H1 (cell line): ENCODE measurements around the gene DDI2. TPM values are rescaled to one million over a fixed set of nuclear protein-coding genes. Genes with fewer than 3 reads are reported as not detected.

Experiments used
- CTCF ChIA-PET: fragments of 300-600 bp; sonication (Branson Sonifier 250); formaldehyde crosslinking; loops from one replicate; lab custom pipeline; 2021; ENCODE audit not compliant: partially characterized antibody; lab: Charles Lee
- POLR2A ChIA-PET: fragments of 300-600 bp; sonication (Branson Sonifier 250); formaldehyde crosslinking; loops from one replicate; lab custom pipeline; 2021; ENCODE audit warnings: inconsistent platforms; ENCODE audit not compliant: partially characterized antibody; lab: Charles Lee
- DNase-seq, 2 experiments: peaks; one replicate each; pipeline versions ENCODE4 v3.0.0 to v3.0.0-alpha.2; 2010 to 2022; ENCODE audit warnings: low spot score in 2 of 2, low read depth in 1 of 2, mixed read lengths in 1 of 2
- FAIRE-seq: peaks from 2 replicates; lab custom pipeline; 2011; peaks lifted over from hg19 to GRCh38; lab: Jason Lieb, UNC
- H2AFZ ChIP-seq: 2 replicates; pipeline ENCODE4 v1.8.1; 2012; ENCODE audit warnings: low read length, inconsistent platforms
- H2AK5ac ChIP-seq: 2 replicates; pipeline ENCODE4 v1.6.1; 2013; ENCODE audit warnings: low read depth, low read length
- H2BK120ac ChIP-seq: replicated peaks from 2 replicates; pipeline ENCODE3; 2013; ENCODE audit warnings: low read depth, low read length, inconsistent platforms
- H2BK12ac ChIP-seq: 2 replicates; pipeline ENCODE4 v1.6.1; 2013; ENCODE audit warnings: low read depth, low read length
- H2BK15ac ChIP-seq: 2 replicates; pipeline ENCODE4 v1.6.1; 2013; ENCODE audit warnings: low read length
- H2BK20ac ChIP-seq: 2 replicates; pipeline ENCODE4 v1.6.1; 2013; ENCODE audit warnings: low read length
- H2BK5ac ChIP-seq: 2 replicates; pipeline ENCODE4 v1.6.1; 2013; ENCODE audit warnings: low read depth, low read length
- H3K14ac ChIP-seq: 2 replicates; pipeline ENCODE4 v1.6.1; 2013; ENCODE audit warnings: inconsistent platforms; ENCODE audit not compliant: insufficient read length
- H3K18ac ChIP-seq: 2 replicates; pipeline ENCODE4 v1.6.1; 2013; ENCODE audit warnings: low read length; ENCODE audit errors: extremely low read depth
- H3K23ac ChIP-seq: 2 replicates; pipeline ENCODE4 v1.6.1; 2013; ENCODE audit warnings: inconsistent platforms; ENCODE audit not compliant: insufficient read length
- H3K23me2 ChIP-seq: 2 replicates; pipeline ENCODE4 v1.6.1; 2013; ENCODE audit warnings: low read depth, low read length
- H3K27ac ChIP-seq: 2 replicates; pipeline ENCODE4 v1.6.1; 2011; ENCODE audit warnings: low read depth, low read length, inconsistent platforms
- H3K27me3 ChIP-seq, 4 experiments: replicated peaks in 1 of 4; 1 replicate in 1 of 4; 2 replicates in 3 of 4; pipeline versions ENCODE4 v1.6.1 to v1.8.1; 2011 to 2013; ENCODE audit warnings: low read length in 3 of 4, mild to moderate bottlenecking in 3 of 4, inconsistent platforms in 2 of 4, mixed read lengths in 2 of 4, moderate library complexity in 1 of 4; ENCODE audit not compliant: control insufficient read depth in 3 of 4, insufficient read depth in 3 of 4; ENCODE audit errors: extremely low read depth in 1 of 4
- H3K36me3 ChIP-seq, 4 experiments: 2 replicates each; pipeline versions ENCODE4 v1.6.1 to v1.8.1; 2011 to 2013; ENCODE audit warnings: mild to moderate bottlenecking in 4 of 4, low read length in 3 of 4, moderate library complexity in 2 of 4, control low read depth in 1 of 4, inconsistent platforms in 1 of 4; ENCODE audit not compliant: insufficient read depth in 4 of 4, control insufficient read depth in 2 of 4
- H3K4ac ChIP-seq: replicated peaks from 2 replicates; pipeline ENCODE3; 2013; ENCODE audit warnings: low read length, low read depth, mixed read lengths, inconsistent platforms; ENCODE audit not compliant: insufficient read length
- H3K4me1 ChIP-seq, 4 experiments: replicated peaks in 1 of 4; 1 replicate in 1 of 4; 2 replicates in 3 of 4; pipeline versions ENCODE4 v1.6.1 to v1.8.1; 2011 to 2013; ENCODE audit warnings: low read length in 3 of 4, inconsistent platforms in 2 of 4, mixed read lengths in 1 of 4; ENCODE audit not compliant: insufficient read depth in 4 of 4, control insufficient read depth in 3 of 4
- H3K4me2 ChIP-seq, 2 experiments: 2 replicates each; pipeline versions ENCODE4 v1.6.1 to v1.8.1; 2011 to 2013; ENCODE audit warnings: low read depth in 2 of 2, low read length in 2 of 2, control low read depth in 1 of 2, inconsistent platforms in 1 of 2, mild to moderate bottlenecking in 1 of 2; ENCODE audit not compliant: insufficient read depth in 1 of 2
- H3K4me3 ChIP-seq, 4 experiments: fragments of 200-600, 300-600 bp in 1 of 4; sonication (generic), shearing (Covaris generic), sonication (Bioruptor Twin) in 1 of 4; 2 replicates each; pipeline versions ENCODE4 v1.5.1 to v1.8.1; 2011 to 2016; ENCODE audit warnings: low read length in 4 of 4, low read depth in 3 of 4, control low read depth in 2 of 4, inconsistent platforms in 2 of 4, mild to moderate bottlenecking in 2 of 4, mixed read lengths in 1 of 4, moderate library complexity in 1 of 4; ENCODE audit not compliant: insufficient read depth in 2 of 4; ENCODE audit errors: extremely low read depth in 1 of 4
- H3K56ac ChIP-seq: replicated peaks from 2 replicates; pipeline ENCODE3; 2013; ENCODE audit warnings: low read depth, mild to moderate bottlenecking, mixed read lengths, low read length, inconsistent platforms; ENCODE audit not compliant: insufficient read length
- H3K79me1 ChIP-seq: 2 replicates; pipeline ENCODE4 v1.6.1; 2013; ENCODE audit warnings: low read depth, low read length, control low read depth
- H3K79me2 ChIP-seq, 2 experiments: 2 replicates each; pipeline versions ENCODE4 v1.6.1 to v1.8.1; 2012 to 2013; ENCODE audit warnings: low read length in 2 of 2, mild to moderate bottlenecking in 2 of 2, inconsistent platforms in 1 of 2; ENCODE audit not compliant: insufficient read depth in 2 of 2, control insufficient read depth in 1 of 2
- H3K9ac ChIP-seq, 4 experiments: replicated peaks in 1 of 4; 1 replicate in 1 of 4; 2 replicates in 3 of 4; pipeline versions ENCODE4 v1.6.1 to v1.8.1; 2011 to 2013; ENCODE audit warnings: low read depth in 3 of 4, low read length in 3 of 4, control low read depth in 2 of 4, mild to moderate bottlenecking in 2 of 4, moderate library complexity in 2 of 4, inconsistent platforms in 1 of 4; ENCODE audit errors: extremely low read depth in 1 of 4
- H3K9me3 ChIP-seq, 2 experiments: 2 replicates each; pipeline versions ENCODE4 v1.6.1 to v1.8.1; 2012 to 2013; ENCODE audit warnings: mild to moderate bottlenecking in 2 of 2, moderate library complexity in 2 of 2, control low read depth in 1 of 2, inconsistent platforms in 1 of 2, low read depth in 1 of 2, low read length in 1 of 2, mixed read lengths in 1 of 2; ENCODE audit not compliant: insufficient read depth in 2 of 2
- H4K20me1 ChIP-seq, 2 experiments: replicated peaks in 1 of 2; 2 replicates each; pipeline versions ENCODE3 to v1.8.1; 2011 to 2013; ENCODE audit warnings: inconsistent platforms in 2 of 2, low read length in 2 of 2, mild to moderate bottlenecking in 1 of 2; ENCODE audit not compliant: insufficient read depth in 2 of 2, control insufficient read depth in 1 of 2
- H4K5ac ChIP-seq: 2 replicates; pipeline ENCODE4 v1.6.1; 2013; ENCODE audit warnings: low read length, low read depth, mixed read lengths, inconsistent platforms; ENCODE audit not compliant: insufficient read length
- H4K8ac ChIP-seq: 2 replicates; pipeline ENCODE4 v1.8.0; 2013; ENCODE audit warnings: mild to moderate bottlenecking, moderate library complexity, low read length, inconsistent platforms; ENCODE audit not compliant: insufficient read depth; ENCODE audit errors: extremely low read depth
- H4K91ac ChIP-seq: replicated peaks from 2 replicates; pipeline ENCODE3; 2013; ENCODE audit warnings: low read length, mixed read lengths, inconsistent platforms; ENCODE audit not compliant: insufficient read length
- HDAC2 ChIP-seq, 2 experiments: fragments of 300-600 bp in 1 of 2; sonication (generic) in 1 of 2; IDR thresholded peaks; 2 replicates each; pipeline ENCODE4 v1.6.1; 2011 to 2012; ENCODE audit warnings: low read depth in 2 of 2, low read length in 2 of 2, mild to moderate bottlenecking in 2 of 2, moderate library complexity in 2 of 2, borderline replicate concordance in 1 of 2, inconsistent platforms in 1 of 2
- KDM4A ChIP-seq: IDR thresholded peaks from one replicate; pipeline ENCODE4 v1.7.1; 2012; ENCODE audit warnings: low read depth, mild to moderate bottlenecking, moderate library complexity, low read length, inconsistent platforms; ENCODE audit not compliant: severe bottlenecking
- NRF1 ChIP-seq: IDR thresholded peaks from 2 replicates; pipeline ENCODE4 v1.6.1; 2011; ENCODE audit warnings: mild to moderate bottlenecking, low read depth, low read length, improper control_type of control experiment
- PHF8 ChIP-seq: fragments of 200-600 bp; sonication (generic); conservative IDR thresholded peaks from 2 replicates; pipeline ENCODE4 v1.7.1; 2012; ENCODE audit warnings: low read depth, mild to moderate bottlenecking, inconsistent platforms, low read length, moderate library complexity
- SIN3A ChIP-seq, 2 experiments: IDR thresholded peaks in 1 of 2; conservative IDR thresholded peaks in 1 of 2; 2 replicates each; pipeline ENCODE4 v1.6.1; 2011 to 2012; ENCODE audit warnings: low read length in 2 of 2, improper control_type of control experiment in 1 of 2, low read depth in 1 of 2, mild to moderate bottlenecking in 1 of 2
- SIRT6 ChIP-seq: IDR thresholded peaks from one replicate; pipeline ENCODE4 v1.7.1; 2012; ENCODE audit warnings: low read length, inconsistent platforms
- SP2 ChIP-seq: IDR thresholded peaks from 2 replicates; pipeline ENCODE4 v1.6.1; 2012; ENCODE audit warnings: mild to moderate bottlenecking, low read length, inconsistent platforms
- WGBS, 2 experiments: shearing (Covaris generic) in 1 of 2; methylation state at CpG; one replicate each; pipeline versions ENCODE4 v1.1.6 to v1.1.7; 2013 to 2015; ENCODE audit warnings: low lambda C conversion rate in 2 of 2, mixed read lengths in 2 of 2, inconsistent platforms in 1 of 2, low coverage in 1 of 2, missing lambda C conversion rate in 1 of 2; ENCODE audit not compliant: insufficient replicate concordance in 2 of 2, insufficient coverage in 1 of 2, insufficient read length in 1 of 2; ENCODE audit errors: extremely low coverage in 1 of 2, missing lambda C conversion rate in 1 of 2; 5-methylcytosine and 5-hydroxymethylcytosine counted together
- polyA plus RNA-seq, 7 experiments: library from polyadenylated mRNA; depleted of rRNA in 3 of 7; stranded (reverse) in 5 of 7; unstranded in 2 of 7; fragments of >200 nt in 5 of 7; fragments of 200-250 nt in 2 of 7; gene quantifications; 1 replicate in 5 of 7; 2 replicates in 1 of 7; 4 replicates in 1 of 7; pipeline versions ENCODE4 v1.2.1 to v1.2.3, GENCODE V29; 2011 to 2013; ENCODE audit warnings: missing spikeins in 2 of 7, mixed read lengths in 2 of 7
- total RNA-seq: library from RNA; stranded (reverse); fragmentation: NEBNext Ultra II Directional; extraction: Animal tissue kit (Norgen Biotek cat#: 25700); gene quantifications from 2 replicates; pipeline ENCODE4 v1.2.1, GENCODE V29; 2021

DDI2 gene
- total and polyA plus RNA-seq, 2 of the 8 experiments (the other 6 are each of a cell fraction or from before 2014, with no cell fraction given), result 7.7 to 38.3 TPM

GRCh38 chr1:15625056-15625917, 8.0 kb downstream of the DDI2 start:
- Histone ChIP-seq H3K4ac (no peak overlapping the region), H3K56ac (no peak overlapping the region), H2AK5ac (no peak overlapping the region), H2BK15ac (no peak overlapping the region), H2BK20ac (0 out of 2 replicates have a peak overlapping the region, but pooled peaks have one; percentile 7), H4K20me1 (peaks cover 13 to 20% of the 10 kb centered on the region in 2 experiments), H3K4me2 (no peak overlapping the region), H3K79me1 (0 out of 2 replicates have a peak, but pooled peaks cover 2% of the 10 kb centered on the region), H4K5ac (no peak overlapping the region), H4K91ac (no peak overlapping the region), H3K23ac (no peak overlapping the region), H4K8ac (no peak overlapping the region), H3K9ac (no peak overlapping the region), H3K27me3 (no peaks in the 10 kb centered on the region), H3K4me3 (no peak overlapping the region), H2AFZ (no peak overlapping the region), H3K23me2 (no peaks in the 10 kb centered on the region), H2BK12ac (no peak overlapping the region), H2BK5ac (no peak overlapping the region), H3K27ac (no peak overlapping the region), H3K79me2 (peaks cover 18 to 82% of the 10 kb centered on the region in 2 experiments), H2BK120ac (no peak overlapping the region), H3K36me3 (peaks cover 7 to 25% (median 20%) of the 10 kb centered on the region in 4 experiments), H3K14ac (no peak overlapping the region), H3K9me3 (no peaks in the 10 kb centered on the region), H3K4me1 (no peaks in the 10 kb centered on the region; a peak in 1 of 7 replicates), H3K18ac (no peak overlapping the region)
- DNase-seq (no peak), FAIRE-seq (no peak)
- ChIA-PET CTCF (interaction anchor here (1.2 kb wide), 1 partner anchor 31 kb away, joined by 3 read pairs; no protein-coding TSS in a partner anchor), POLR2A (interaction anchor here (0.6 kb wide), 2 partner anchors 34 to 224 kb away, joined by 3 read pairs; no protein-coding TSS in a partner anchor)
- 92% methylated on average over 13 of the region's 13 CpGs; no CpG with 5 or more reads in 1 of the 2 experiments for WGBS, 2 experiments
- TF ChIP-seq PHF8, result no peak
- TF ChIP-seq SIRT6, result no peak
- TF ChIP-seq SP2, result no peak
- no peak for TF ChIP-seq KDM4A
- TF ChIP-seq SIN3A (conservative IDR thresholded peaks at IDR 0.05 in 1 of 2, IDR thresholded peaks at IDR 0.05 in 1 of 2; ENCODE audit: low read depth in 1 of 2, low read length in 2 of 2), result no peak
- no peak for TF ChIP-seq NRF1
- no peak for TF ChIP-seq HDAC2 (IDR thresholded peaks at IDR 0.05; ENCODE audit: borderline replicate concordance in 1 of 2, low read depth in 2 of 2, low read length in 2 of 2)
